GM10847 (cell line): ENCODE data around the gene PPP1R14D.

Source experiments
- POLR2A ChIP-seq: IDR thresholded peaks from 2 replicates; pipeline ENCODE4 v1.6.1; 2011; ENCODE audit not compliant: insufficient read length; ENCODE audit errors: extremely low read depth

Gene PPP1R14D

GRCh38 chr15:40857601-40858341, 29.3 kb upstream of the PPP1R14D start:
- TF ChIP-seq POLR2A = no peak

- no peak for TF ChIP-seq POLR2A
Observed at GRCh38 chr15:40856746-40857145, 28.2 kb upstream of the PPP1R14D start.

GRCh38 chr15:40855706-40856234, 27.3 kb upstream of the PPP1R14D start:
- TF ChIP-seq POLR2A = no peak

DNA sequence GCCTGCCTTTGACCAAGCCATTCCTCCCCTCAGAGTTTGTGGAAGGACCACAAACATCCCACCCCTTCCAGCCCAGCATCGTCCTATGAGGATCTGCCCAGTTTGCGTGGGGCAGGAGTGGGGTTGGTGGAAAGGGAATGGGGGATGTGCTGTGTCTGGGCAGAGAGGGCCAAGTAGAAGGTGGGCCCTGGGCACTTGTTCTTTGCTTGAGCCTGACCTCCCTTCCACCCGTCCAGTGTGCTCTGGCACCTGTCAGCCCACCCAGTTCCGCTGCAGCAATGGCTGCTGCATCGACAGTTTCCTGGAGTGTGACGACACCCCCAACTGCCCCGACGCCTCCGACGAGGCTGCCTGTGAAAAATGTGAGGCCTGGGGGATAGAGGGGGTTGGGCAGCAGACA, 25.7 kb upstream of the PPP1R14D start:
- no peak for TF ChIP-seq POLR2A

- TF ChIP-seq POLR2A = no peak
Observed at GRCh38 chr15:40853241-40853890, 24.9 kb upstream of the PPP1R14D start.

DNA sequence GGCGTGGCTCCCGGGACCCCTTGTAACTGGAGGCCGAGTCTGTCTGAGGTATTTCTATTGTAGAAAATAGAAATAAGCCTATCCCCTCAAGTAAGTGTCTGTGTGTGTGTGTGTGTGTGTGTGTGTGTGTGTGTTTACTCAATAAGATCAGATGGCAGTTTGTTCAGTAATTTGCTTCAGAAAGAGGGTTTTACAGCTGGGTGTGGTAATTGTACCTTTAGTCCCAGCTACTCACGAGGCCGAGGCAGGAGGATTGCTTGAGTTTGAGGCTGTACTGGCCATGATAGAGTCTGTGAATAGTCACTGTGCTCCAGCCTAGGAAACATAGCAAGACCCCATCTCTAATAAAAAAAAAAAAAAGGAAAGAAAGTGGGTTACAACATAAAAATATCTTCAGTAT, 24.0 kb upstream of the PPP1R14D start:
- TF ChIP-seq POLR2A = no peak

DNA sequence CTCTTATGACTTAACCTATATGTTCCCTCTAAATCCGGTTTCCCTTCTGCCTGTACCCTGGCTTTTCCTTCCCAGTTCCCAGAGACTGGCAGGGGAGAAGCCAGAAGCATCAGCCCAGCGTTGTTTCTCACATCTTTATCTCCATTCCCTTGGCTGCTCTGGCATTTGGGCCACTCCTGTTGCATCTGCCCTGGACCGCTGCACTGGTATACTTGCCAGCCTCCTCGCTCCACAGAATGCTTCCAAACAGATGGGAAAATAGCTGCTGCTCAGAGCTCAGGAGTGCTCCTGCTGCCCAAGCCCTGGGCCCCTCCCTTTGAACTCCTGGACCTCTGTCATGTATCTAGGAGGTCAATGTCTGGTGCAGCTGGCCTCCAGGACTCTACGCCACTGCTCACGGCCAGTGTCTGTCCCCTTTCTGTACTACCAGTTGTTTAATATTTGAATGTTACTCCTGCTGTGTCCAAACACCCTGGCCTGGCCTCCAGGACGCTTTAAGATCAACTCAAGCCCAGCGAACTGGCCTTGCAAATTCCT, 22.1 kb upstream of the PPP1R14D start:
- TF ChIP-seq POLR2A = no peak

- no peak for TF ChIP-seq POLR2A
Observed at GRCh38 chr15:40847223-40847961, 18.9 kb upstream of the PPP1R14D start.

- TF ChIP-seq POLR2A = no peak
Observed at GRCh38 chr15:40846841-40847222, 18.3 kb upstream of the PPP1R14D start.

DNA sequence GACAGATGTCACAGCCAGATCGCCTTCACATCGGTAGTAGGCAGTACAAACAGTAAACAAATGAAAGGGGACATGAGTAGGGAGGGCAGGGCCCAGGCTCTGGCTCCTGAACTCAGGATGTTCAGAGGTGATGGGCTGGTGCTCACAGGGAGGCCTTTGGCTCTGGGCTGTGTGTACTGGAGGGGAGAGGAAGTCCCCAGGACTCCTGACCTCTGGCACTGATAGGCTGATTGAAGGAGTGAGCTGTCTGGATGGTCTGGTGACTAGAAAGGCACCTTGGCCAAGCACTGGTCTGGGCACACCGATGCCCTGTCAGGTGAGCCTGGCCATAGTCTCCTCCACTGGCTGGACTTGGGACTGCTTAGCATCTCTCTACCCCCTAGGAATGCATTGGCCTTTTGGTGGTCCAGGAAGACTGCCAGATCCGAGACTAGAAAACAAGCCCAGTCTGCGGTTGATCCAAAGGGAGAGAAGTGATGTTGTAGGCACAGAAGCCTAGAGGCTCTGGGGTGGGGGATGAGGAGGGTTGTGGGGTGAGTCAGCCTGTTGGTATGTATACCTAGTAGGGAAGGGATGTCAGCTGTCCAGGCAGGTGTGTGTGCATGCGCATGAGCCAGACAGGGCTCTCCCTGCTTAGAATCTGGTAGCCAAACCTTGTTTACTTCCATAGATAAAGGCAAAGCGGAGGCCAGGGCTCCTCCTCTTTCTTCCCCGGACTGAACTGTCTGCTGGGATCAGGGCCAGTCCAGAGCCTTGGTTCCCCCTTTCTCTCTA, 17.2 kb upstream of the PPP1R14D start:
- TF ChIP-seq POLR2A = no peak

- no peak for TF ChIP-seq POLR2A
Observed at GRCh38 chr15:40845036-40845435, 16.5 kb upstream of the PPP1R14D start.

- no peak for TF ChIP-seq POLR2A
Observed at GRCh38 chr15:40844696-40845030, 16.2 kb upstream of the PPP1R14D start.

- no peak for TF ChIP-seq POLR2A
Observed at GRCh38 chr15:40843885-40844695, 15.6 kb upstream of the PPP1R14D start, which contains the start of gene SPINT1. SPINT1 (plus strand) TSS chr15:40844048; CDS start chr15:40844555, 507 bp downstream.

GRCh38 chr15:40843261-40843884, 14.9 kb upstream of the PPP1R14D start:
- TF ChIP-seq POLR2A = no peak
